ENCODE measurements around the gene PARD3B. TPM values are rescaled to one million over a fixed set of nuclear protein-coding genes. Genes with fewer than 3 reads are reported as not detected.

Gene PARD3B
- total and polyA plus RNA-seq, 10 of the 15 experiments (the other 5 are each of a cell fraction or from before 2014, with no cell fraction given) = 0.01 to 0.54 (median 0.07) TPM; not detected in 7

DNA sequence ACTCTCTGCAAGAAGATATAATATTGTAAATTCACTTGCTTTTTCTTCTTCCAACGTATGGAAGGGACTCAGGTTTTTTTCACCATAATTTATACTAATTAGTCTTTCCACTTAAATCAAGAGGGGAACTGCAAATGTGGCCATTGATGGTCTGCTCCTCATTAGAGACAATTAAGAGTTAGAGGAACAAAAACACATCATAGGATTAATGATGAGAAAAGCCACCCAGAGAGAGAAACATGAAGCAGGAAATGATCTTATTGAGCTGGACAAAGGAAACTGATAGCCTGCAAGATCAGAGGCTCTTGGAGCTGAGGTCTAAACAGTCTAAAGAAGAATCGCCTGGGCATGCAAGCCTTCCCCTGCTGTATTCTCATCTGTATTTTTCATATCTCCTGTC, 985.8 kb downstream of the PARD3B start (continued):
- TF ChIP-seq, protein P1, sequence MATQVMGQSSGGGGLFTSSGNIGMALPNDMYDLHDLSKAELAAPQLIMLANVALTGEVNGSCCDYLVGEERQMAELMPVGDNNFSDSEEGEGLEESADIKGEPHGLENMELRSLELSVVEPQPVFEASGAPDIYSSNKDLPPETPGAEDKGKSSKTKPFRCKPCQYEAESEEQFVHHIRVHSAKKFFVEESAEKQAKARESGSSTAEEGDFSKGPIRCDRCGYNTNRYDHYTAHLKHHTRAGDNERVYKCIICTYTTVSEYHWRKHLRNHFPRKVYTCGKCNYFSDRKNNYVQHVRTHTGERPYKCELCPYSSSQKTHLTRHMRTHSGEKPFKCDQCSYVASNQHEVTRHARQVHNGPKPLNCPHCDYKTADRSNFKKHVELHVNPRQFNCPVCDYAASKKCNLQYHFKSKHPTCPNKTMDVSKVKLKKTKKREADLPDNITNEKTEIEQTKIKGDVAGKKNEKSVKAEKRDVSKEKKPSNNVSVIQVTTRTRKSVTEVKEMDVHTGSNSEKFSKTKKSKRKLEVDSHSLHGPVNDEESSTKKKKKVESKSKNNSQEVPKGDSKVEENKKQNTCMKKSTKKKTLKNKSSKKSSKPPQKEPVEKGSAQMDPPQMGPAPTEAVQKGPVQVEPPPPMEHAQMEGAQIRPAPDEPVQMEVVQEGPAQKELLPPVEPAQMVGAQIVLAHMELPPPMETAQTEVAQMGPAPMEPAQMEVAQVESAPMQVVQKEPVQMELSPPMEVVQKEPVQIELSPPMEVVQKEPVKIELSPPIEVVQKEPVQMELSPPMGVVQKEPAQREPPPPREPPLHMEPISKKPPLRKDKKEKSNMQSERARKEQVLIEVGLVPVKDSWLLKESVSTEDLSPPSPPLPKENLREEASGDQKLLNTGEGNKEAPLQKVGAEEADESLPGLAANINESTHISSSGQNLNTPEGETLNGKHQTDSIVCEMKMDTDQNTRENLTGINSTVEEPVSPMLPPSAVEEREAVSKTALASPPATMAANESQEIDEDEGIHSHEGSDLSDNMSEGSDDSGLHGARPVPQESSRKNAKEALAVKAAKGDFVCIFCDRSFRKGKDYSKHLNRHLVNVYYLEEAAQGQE (IDR thresholded peaks at IDR 0.05; ENCODE audit: low read depth, low read length) = no peak

- Histone ChIP-seq H3K4me1 (ENCODE audit: control insufficient read depth, insufficient read depth, low read length) (no peaks in the 10 kb centered on the region), H3K4me3 (no peak overlapping the region), H3K27ac (ENCODE audit: control insufficient read depth, insufficient read depth) (no peak overlapping the region), H3K27me3 (replicated peaks in 1 of 2; ENCODE audit: control insufficient read depth in 2 of 2, insufficient read depth in 2 of 2, low read length in 1 of 2) (no peaks in the 10 kb centered on the region), H2AFZ (ENCODE audit: control insufficient read depth, low read depth, low read length) (no peak overlapping the region), H4K20me1 (ENCODE audit: control insufficient read depth, insufficient read depth) (no peaks in the 10 kb centered on the region), H3K79me2 (ENCODE audit: control insufficient read depth, insufficient read depth, low read length) (no peaks in the 10 kb centered on the region), H3K36me3 (ENCODE audit: control insufficient read depth in 2 of 2, insufficient read depth in 2 of 2, low read length in 1 of 2) (no peaks in the 10 kb centered on the region), H3K4me2 (ENCODE audit: control insufficient read depth, insufficient read depth) (no peak overlapping the region), H3K9ac (ENCODE audit: control insufficient read depth, insufficient read depth, low read length) (no peak overlapping the region), H3K9me3 (replicated peaks; ENCODE audit: control insufficient read depth, insufficient read depth, low read length) (no peaks in the 10 kb centered on the region)
- ChIA-PET SMC1A (ENCODE audit: uncharacterized antibody, unreplicated experiment) (interaction anchor here (0.5 kb wide), 1 partner anchor 680 kb away, joined by 3 read pairs; no protein-coding TSS in a partner anchor), POLR2A (no interaction called here), RAD21 (ENCODE audit: unreplicated experiment) (no interaction called here), CTCF (no interaction called here)
- DNase-seq (ENCODE audit: low read depth, low spot score) (no peak), FAIRE-seq (no peak), ATAC-seq (no peak)
- in situ Hi-C loops (cut with MboI) = no loop called here
- intact Hi-C loops (cut with micrococcal nuclease; ENCODE audit: unreplicated experiment) = no loop called here
- TF ChIP-seq POLR2AphosphoS5 (IDR thresholded peaks at IDR 0.05; ENCODE audit: low read length) = no peak
- TF ChIP-seq, protein P2, sequence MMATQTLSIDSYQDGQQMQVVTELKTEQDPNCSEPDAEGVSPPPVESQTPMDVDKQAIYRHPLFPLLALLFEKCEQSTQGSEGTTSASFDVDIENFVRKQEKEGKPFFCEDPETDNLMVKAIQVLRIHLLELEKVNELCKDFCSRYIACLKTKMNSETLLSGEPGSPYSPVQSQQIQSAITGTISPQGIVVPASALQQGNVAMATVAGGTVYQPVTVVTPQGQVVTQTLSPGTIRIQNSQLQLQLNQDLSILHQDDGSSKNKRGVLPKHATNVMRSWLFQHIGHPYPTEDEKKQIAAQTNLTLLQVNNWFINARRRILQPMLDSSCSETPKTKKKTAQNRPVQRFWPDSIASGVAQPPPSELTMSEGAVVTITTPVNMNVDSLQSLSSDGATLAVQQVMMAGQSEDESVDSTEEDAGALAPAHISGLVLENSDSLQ (IDR thresholded peaks at IDR 0.05) = no peak
- 33% methylated on average over 9 of the region's 9 CpGs for WGBS (ENCODE audit: insufficient coverage, insufficient replicate concordance, low lambda C conversion rate, missing lambda C conversion rate)
- no TSS peak for BruUV-seq (replicated peaks)
Measured at GRCh38 chr2:205531489-205532148, 986.3 kb downstream of the PARD3B start.
